Keratinocyte (primary cell): Measurements from ENCODE around the gene CDK13. TPM values are rescaled to one million over a fixed set of nuclear protein-coding genes. Genes with fewer than 3 reads are reported as not detected.

ENCODE experiments used
- DNase-seq: peaks from one replicate; pipeline ENCODE4 v3.0.0-alpha.2; 2011; ENCODE audit warnings: low read depth, missing footprints, low spot score
- FAIRE-seq: peaks from 2 replicates; lab custom pipeline; 2011; peaks lifted over from hg19 to GRCh38; lab: Jason Lieb, UNC
- H2AFZ ChIP-seq: 2 replicates; pipeline ENCODE4 v1.6.0; 2012; ENCODE audit warnings: low read length, control low read depth, inconsistent platforms; ENCODE audit not compliant: control insufficient read depth
- H3K27ac ChIP-seq: 2 replicates; pipeline ENCODE4 v1.5.1; 2011; ENCODE audit warnings: low read length; ENCODE audit not compliant: control insufficient read depth, insufficient read depth
- H3K27me3 ChIP-seq: 3 replicates; pipeline ENCODE4 v1.6.0; 2011; ENCODE audit warnings: low read length; ENCODE audit not compliant: control insufficient read depth, insufficient read depth; ENCODE audit errors: extremely low read depth
- H3K36me3 ChIP-seq, 2 experiments: 2 replicates in 1 of 2; 3 replicates in 1 of 2; pipeline ENCODE4 v1.5.1; 2011; ENCODE audit warnings: low read length in 2 of 2, mild to moderate bottlenecking in 1 of 2; ENCODE audit not compliant: control insufficient read depth in 2 of 2, insufficient read depth in 2 of 2; ENCODE audit errors: extremely low read depth in 1 of 2
- H3K4me1 ChIP-seq: 3 replicates; pipeline ENCODE4 v1.5.1; 2011; ENCODE audit warnings: low read length; ENCODE audit not compliant: control insufficient read depth, insufficient read depth; ENCODE audit errors: extremely low read depth
- H3K4me2 ChIP-seq: 3 replicates; pipeline ENCODE4 v1.6.0; 2011; ENCODE audit warnings: low read depth, low read length; ENCODE audit not compliant: control insufficient read depth, insufficient read depth; ENCODE audit errors: extremely low read depth
- H3K4me3 ChIP-seq, 3 experiments: fragments of 200-600 bp in 1 of 3; sonication (generic) in 1 of 3; 2 replicates in 2 of 3; 3 replicates in 1 of 3; pipeline ENCODE4 v1.5.1; 2011 to 2016; ENCODE audit warnings: low read length in 3 of 3, mild to moderate bottlenecking in 3 of 3, control low read depth in 2 of 3, inconsistent platforms in 1 of 3, low read depth in 1 of 3, mixed read lengths in 1 of 3, mixed run types in 1 of 3, moderate library complexity in 1 of 3; ENCODE audit not compliant: control insufficient read depth in 2 of 3, insufficient read depth in 2 of 3; ENCODE audit errors: extremely low read depth in 1 of 3
- H3K79me2 ChIP-seq: 2 replicates; pipeline ENCODE4 v1.6.0; 2012; ENCODE audit warnings: low read length; ENCODE audit not compliant: control insufficient read depth, insufficient read depth
- H3K9ac ChIP-seq: 3 replicates; pipeline ENCODE4 v1.6.0; 2011; ENCODE audit warnings: low read length; ENCODE audit not compliant: control insufficient read depth, insufficient read depth; ENCODE audit errors: extremely low read depth
- H3K9me1 ChIP-seq: 3 replicates; pipeline ENCODE4 v1.6.0; 2011; ENCODE audit warnings: low read length; ENCODE audit not compliant: control insufficient read depth, insufficient read depth; ENCODE audit errors: extremely low read depth
- H3K9me3 ChIP-seq: 2 replicates; pipeline ENCODE4 v1.5.1; 2012; ENCODE audit warnings: low read depth, low read length; ENCODE audit not compliant: control insufficient read depth
- H4K20me1 ChIP-seq: 3 replicates; pipeline ENCODE4 v1.6.0; 2011; ENCODE audit warnings: low read length; ENCODE audit not compliant: control insufficient read depth, insufficient read depth; ENCODE audit errors: extremely low read depth
- EZH2 ChIP-seq: IDR thresholded peaks from one replicate; pipeline ENCODE4 v1.6.1; 2012; ENCODE audit warnings: inconsistent platforms, mild to moderate bottlenecking, low read length, moderate library complexity
- dilution Hi-C: fragments of 300-500 bp; cut with MboI; formaldehyde crosslinking; loops from one replicate; pipeline ENCODE4 v1.7.0; 2020; ENCODE audit warnings: low sequenced_read_pairs; ENCODE audit not compliant: extremely low pct_ligation_motif_present
- polyA plus RNA-seq, 5 experiments: library from polyadenylated mRNA; depleted of rRNA in 3 of 5; stranded (reverse) in 3 of 5; stranded (forward) in 1 of 5; unstranded in 1 of 5; fragments of >200 nt; gene quantifications; 1 replicate in 1 of 5; 2 replicates in 3 of 5; 3 replicates in 1 of 5; pipeline versions ENCODE4 v1.2.1 to v1.2.3, GENCODE V29; 2011 to 2012; ENCODE audit warnings: missing spikeins in 2 of 5, low read depth in 1 of 5, low replicate concordance in 1 of 5
- TF ChIP-seq, protein P1 (sequence below), 3 experiments: IDR thresholded peaks in 1 of 3; conservative IDR thresholded peaks in 1 of 3; optimal IDR thresholded peaks in 1 of 3; 2 replicates in 2 of 3; 3 replicates in 1 of 3; pipeline versions ENCODE3 to v1.5.1; 2011; ENCODE audit warnings: low read length in 3 of 3, mild to moderate bottlenecking in 3 of 3, moderate library complexity in 2 of 3, control low read depth in 1 of 3, inconsistent platforms in 1 of 3; ENCODE audit not compliant: insufficient read depth in 2 of 3; ENCODE audit errors: extremely low read depth in 1 of 3

CDK13 gene
- polyA plus RNA-seq, 1 donor (not counting 4 experiments of a cell fraction or from before 2014, with no cell fraction given) = 25.4 TPM

DNA sequence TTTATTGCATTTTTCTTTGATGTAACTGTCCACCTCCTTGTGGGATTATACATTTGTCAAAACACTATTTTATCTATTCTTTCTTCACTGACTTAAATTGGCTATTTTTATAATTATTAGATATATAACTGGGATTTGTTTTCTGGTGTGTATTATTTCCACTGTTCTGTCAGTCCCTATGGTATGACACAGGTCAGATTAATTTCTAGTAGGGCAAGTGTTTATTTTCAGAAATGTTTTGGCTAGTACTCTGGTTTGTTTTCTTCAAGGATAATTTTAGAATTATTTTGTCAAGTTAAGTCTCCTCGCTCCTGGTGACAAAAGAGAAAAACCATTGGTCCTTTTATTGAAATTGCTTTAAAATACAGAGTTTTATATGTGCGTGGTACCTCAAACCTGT lies 93.1 kb downstream of the CDK13 start:
- Histone ChIP-seq H3K9ac (no peak overlapping the region), H3K27me3 (no peaks in the 10 kb centered on the region), H3K36me3 (peaks cover 0 to 8% of the 10 kb centered on the region in 2 experiments), H3K4me2 (no peak overlapping the region), H3K4me3 (no peak overlapping the region), H3K9me3 (no peaks in the 10 kb centered on the region), H3K27ac (no peak overlapping the region), H3K79me2 (no peaks in the 10 kb centered on the region), H3K9me1 (no peaks in the 10 kb centered on the region), H2AFZ (no peak overlapping the region), H4K20me1 (no peaks in the 10 kb centered on the region), H3K4me1 (no peaks in the 10 kb centered on the region)
- dilution Hi-C loops = no loop called here
- TF ChIP-seq EZH2 = no peak
- TF ChIP-seq, protein P1, sequence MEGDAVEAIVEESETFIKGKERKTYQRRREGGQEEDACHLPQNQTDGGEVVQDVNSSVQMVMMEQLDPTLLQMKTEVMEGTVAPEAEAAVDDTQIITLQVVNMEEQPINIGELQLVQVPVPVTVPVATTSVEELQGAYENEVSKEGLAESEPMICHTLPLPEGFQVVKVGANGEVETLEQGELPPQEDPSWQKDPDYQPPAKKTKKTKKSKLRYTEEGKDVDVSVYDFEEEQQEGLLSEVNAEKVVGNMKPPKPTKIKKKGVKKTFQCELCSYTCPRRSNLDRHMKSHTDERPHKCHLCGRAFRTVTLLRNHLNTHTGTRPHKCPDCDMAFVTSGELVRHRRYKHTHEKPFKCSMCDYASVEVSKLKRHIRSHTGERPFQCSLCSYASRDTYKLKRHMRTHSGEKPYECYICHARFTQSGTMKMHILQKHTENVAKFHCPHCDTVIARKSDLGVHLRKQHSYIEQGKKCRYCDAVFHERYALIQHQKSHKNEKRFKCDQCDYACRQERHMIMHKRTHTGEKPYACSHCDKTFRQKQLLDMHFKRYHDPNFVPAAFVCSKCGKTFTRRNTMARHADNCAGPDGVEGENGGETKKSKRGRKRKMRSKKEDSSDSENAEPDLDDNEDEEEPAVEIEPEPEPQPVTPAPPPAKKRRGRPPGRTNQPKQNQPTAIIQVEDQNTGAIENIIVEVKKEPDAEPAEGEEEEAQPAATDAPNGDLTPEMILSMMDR (optimal IDR thresholded peaks at IDR 0.05 in 1 of 3, IDR thresholded peaks at IDR 0.05 in 1 of 3, conservative IDR thresholded peaks at IDR 0.05 in 1 of 3; ENCODE audit: extremely low read depth in 1 of 3, insufficient read depth in 2 of 3, low read length in 3 of 3) = no peak
- no peak for FAIRE-seq
- no peak for DNase-seq

DNA sequence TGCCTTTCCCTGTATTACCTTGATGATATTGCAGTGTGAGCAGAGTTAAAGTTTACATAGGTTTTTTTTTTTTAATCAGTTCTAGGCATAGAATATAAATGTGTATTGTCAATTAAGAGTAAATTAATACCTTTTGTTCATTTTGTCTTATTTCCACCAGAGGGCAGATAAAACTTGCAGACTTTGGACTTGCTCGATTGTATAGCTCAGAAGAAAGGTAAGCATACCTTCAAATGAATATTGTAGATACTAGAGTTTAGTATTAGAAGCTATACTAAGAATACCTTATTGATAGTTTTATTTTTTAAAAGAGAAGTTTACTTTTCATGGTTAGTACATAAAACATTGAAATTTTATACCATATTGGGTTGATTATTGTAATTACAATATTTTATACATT lies 97.6 kb downstream of the CDK13 start:
- no peak overlapping the region for H3K27ac ChIP-seq
- H3K9me1 ChIP-seq = no peaks in the 10 kb centered on the region
- no peaks in the 10 kb centered on the region for H3K4me1 ChIP-seq
- no peaks in the 10 kb centered on the region for H4K20me1 ChIP-seq
- no peaks in the 10 kb centered on the region for H3K79me2 ChIP-seq
- no peak overlapping the region for H2AFZ ChIP-seq
- peaks cover 0 to 6% of the 10 kb centered on the region in 2 experiments for H3K36me3 ChIP-seq
- TF ChIP-seq, protein P1 (optimal IDR thresholded peaks at IDR 0.05 in 1 of 3, IDR thresholded peaks at IDR 0.05 in 1 of 3, conservative IDR thresholded peaks at IDR 0.05 in 1 of 3; ENCODE audit: extremely low read depth in 1 of 3, insufficient read depth in 2 of 3, low read length in 3 of 3) = peak in 1 of 3 experiments; percentile 5
- no peak for TF ChIP-seq EZH2
- no peak overlapping the region for H3K9ac ChIP-seq
- dilution Hi-C loops = no loop called here
- H3K4me3 ChIP-seq = no peak overlapping the region
- no peak for DNase-seq
- no peak for FAIRE-seq
- H3K9me3 ChIP-seq = no peaks in the 10 kb centered on the region
- H3K27me3 ChIP-seq = no peaks in the 10 kb centered on the region
- H3K4me2 ChIP-seq = no peak overlapping the region
